BLaER1 (cell line): ENCODE results near the gene SDC3.
"Not testable (repeated sequence)": the region's sequence is repeated elsewhere in the genome, so short reads cannot be mapped to it uniquely, and the experiment has no call there.

Experiments used
- H3K27ac ChIP-seq: shearing (Covaris generic); formaldehyde crosslinking; 2 replicates; pipeline ENCODE4 v1.8.1; 2022
- H3K27me3 ChIP-seq: shearing (Covaris generic); formaldehyde crosslinking; 2 replicates; pipeline ENCODE4 v1.8.1; 2022
- H3K36me3 ChIP-seq: shearing (Covaris generic); formaldehyde crosslinking; 2 replicates; pipeline ENCODE4 v1.8.1; 2022
- H3K4me1 ChIP-seq: shearing (Covaris generic); formaldehyde crosslinking; 2 replicates; pipeline ENCODE4 v1.8.1; 2022
- H3K4me2 ChIP-seq: shearing (Covaris generic); formaldehyde crosslinking; 2 replicates; pipeline ENCODE4 v1.8.1; 2022
- H3K4me3 ChIP-seq: shearing (Covaris generic); formaldehyde crosslinking; 2 replicates; pipeline ENCODE4 v1.8.1; 2022
- H3K9ac ChIP-seq: shearing (Covaris generic); formaldehyde crosslinking; 2 replicates; pipeline ENCODE4 v1.8.1; 2022
- H3K9me3 ChIP-seq: shearing (Covaris generic); formaldehyde crosslinking; 2 replicates; pipeline ENCODE4 v1.8.1; 2022
- H4K20me1 ChIP-seq: shearing (Covaris generic); formaldehyde crosslinking; 2 replicates; pipeline ENCODE4 v1.8.1; 2022
- Cebpa-rat ChIP-seq: shearing (Covaris generic); IDR thresholded peaks from 2 replicates; pipeline ENCODE4 v1.8.1; 2022

Gene SDC3

DNA sequence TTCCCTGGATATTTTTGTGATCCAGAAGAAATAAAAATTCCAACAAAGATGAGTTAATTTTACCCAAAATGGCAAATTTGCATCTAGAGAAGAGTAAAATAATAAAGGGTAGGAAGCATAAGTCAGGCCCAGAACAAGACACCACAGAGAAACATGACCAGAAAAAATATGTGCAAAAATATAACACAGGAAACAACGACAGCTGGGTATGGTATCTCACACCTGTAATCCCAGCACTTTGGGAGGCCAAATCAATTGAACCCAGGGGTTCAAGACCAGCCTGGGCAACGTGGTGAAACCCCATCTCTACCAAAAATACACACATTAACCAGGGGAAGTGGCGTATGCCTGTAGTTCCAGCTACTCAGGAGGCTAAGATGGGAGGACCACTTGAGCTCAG, 39.7 kb upstream of the SDC3 start:
- no peak overlapping the region for H3K4me2 ChIP-seq
- no peaks in the 10 kb centered on the region for H3K27me3 ChIP-seq
- H3K4me1 ChIP-seq = no peaks in the 10 kb centered on the region
- H3K9me3 ChIP-seq = no peaks in the 10 kb centered on the region
- H3K36me3 ChIP-seq = peaks cover 95% of the 10 kb centered on the region
- no peak overlapping the region for H3K9ac ChIP-seq
- no peak overlapping the region for H3K27ac ChIP-seq
- no peak overlapping the region for H3K4me3 ChIP-seq
- TF ChIP-seq Cebpa-rat = no peak
- H4K20me1 ChIP-seq = peaks cover 94% of the 10 kb centered on the region

DNA sequence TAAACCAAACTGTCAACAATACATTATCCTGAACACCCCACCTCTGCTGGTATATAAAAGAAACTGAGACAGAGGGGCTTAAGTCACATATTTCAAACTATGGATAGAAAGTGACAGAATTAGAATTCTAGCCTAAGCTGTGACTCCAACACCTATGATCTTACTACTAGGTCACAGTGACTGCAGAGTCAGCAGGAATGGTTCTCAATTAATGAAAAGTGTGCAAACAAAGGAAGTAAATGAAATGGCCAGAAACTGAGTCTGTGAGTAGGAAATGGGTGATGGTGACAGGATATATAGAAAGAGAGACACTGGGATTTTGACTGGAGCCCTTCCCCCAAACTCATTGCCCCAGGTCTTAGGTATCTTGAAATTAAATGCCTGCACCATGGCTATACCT, 38.7 kb upstream of the SDC3 start:
- H3K9me3 ChIP-seq = no peaks in the 10 kb centered on the region

GRCh38 chr1:30942326-30942963, 33.9 kb upstream of the SDC3 start:
- no peak overlapping the region for H3K4me2 ChIP-seq
- no peak overlapping the region for H3K27ac ChIP-seq
- no peak overlapping the region for H3K4me3 ChIP-seq
- H3K36me3 ChIP-seq = peaks cover 100% of the 10 kb centered on the region
- TF ChIP-seq Cebpa-rat = no peak
- H3K9ac ChIP-seq = no peak overlapping the region
- H3K4me1 ChIP-seq = peaks cover 9% of the 10 kb centered on the region; the same call in 1 of the 2 replicates
- no peaks in the 10 kb centered on the region for H3K27me3 ChIP-seq
- no peaks in the 10 kb centered on the region for H3K9me3 ChIP-seq
- peaks cover 100% of the 10 kb centered on the region for H4K20me1 ChIP-seq

More for the DNA sequence above, 38.7 kb upstream of the SDC3 start:
- Histone ChIP-seq H3K4me3 (no peak overlapping the region), H3K27me3 (no peaks in the 10 kb centered on the region), H3K4me2 (no peak overlapping the region), H3K27ac (no peak overlapping the region), H3K4me1 (no peaks in the 10 kb centered on the region), H3K36me3 (peaks cover 96% of the 10 kb centered on the region), H4K20me1 (peaks cover 96% of the 10 kb centered on the region), H3K9ac (no peak overlapping the region)
- no peak for TF ChIP-seq Cebpa-rat

GRCh38 chr1:30940541-30940940, 32.0 kb upstream of the SDC3 start:
- H3K27ac ChIP-seq = no peak overlapping the region
- no peak overlapping the region for H3K4me2 ChIP-seq
- H3K4me1 ChIP-seq = peaks cover 9% of the 10 kb centered on the region; the same call in 1 of the 2 replicates
- H3K36me3 ChIP-seq = peaks cover 96% of the 10 kb centered on the region
- H3K9me3 ChIP-seq = no peaks in the 10 kb centered on the region
- no peak overlapping the region for H3K9ac ChIP-seq
- no peaks in the 10 kb centered on the region for H3K27me3 ChIP-seq
- H3K4me3 ChIP-seq = no peak overlapping the region
- peaks cover 96% of the 10 kb centered on the region for H4K20me1 ChIP-seq
- TF ChIP-seq Cebpa-rat = no peak

DNA sequence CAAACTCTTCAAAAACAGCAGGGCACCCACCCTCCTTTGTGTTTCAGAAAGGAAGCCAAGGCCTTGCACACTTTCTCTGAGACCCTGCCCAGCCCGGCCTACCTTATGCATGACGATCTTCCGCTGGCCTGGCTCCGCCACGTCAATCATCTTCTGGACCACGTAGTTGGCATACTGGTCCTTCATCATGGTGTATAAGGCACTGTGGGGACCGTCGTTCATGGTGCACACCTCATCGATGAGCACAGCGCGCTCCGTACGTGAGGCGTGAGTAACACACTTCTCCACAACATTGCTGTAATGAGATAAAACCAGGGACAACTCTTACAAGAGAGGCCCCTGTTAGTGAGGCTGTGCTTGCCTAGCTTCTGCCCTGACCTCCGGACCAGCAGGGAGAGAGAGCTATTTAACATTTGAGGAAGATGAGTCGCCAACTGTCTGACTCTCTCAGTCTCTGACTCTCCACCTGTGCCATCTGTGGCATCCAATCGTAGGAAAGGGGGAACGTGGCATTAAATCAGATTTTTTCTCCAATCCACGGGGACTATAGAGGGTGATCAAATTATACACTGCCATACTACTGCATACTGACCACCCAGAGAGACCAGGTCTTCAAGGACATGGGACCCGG, 28.1 kb upstream of the SDC3 start:
- TF ChIP-seq Cebpa-rat = no peak
- H3K27ac ChIP-seq = no peak overlapping the region
- H3K9me3 ChIP-seq = no peaks in the 10 kb centered on the region
- H3K4me1 ChIP-seq = peaks cover 9% of the 10 kb centered on the region; the same call in 1 of the 2 replicates
- peaks cover 95% of the 10 kb centered on the region for H4K20me1 ChIP-seq
- no peaks in the 10 kb centered on the region for H3K27me3 ChIP-seq
- H3K36me3 ChIP-seq = peaks cover 87% of the 10 kb centered on the region
- H3K4me3 ChIP-seq = no peak overlapping the region
- no peak overlapping the region for H3K9ac ChIP-seq
- no peak overlapping the region for H3K4me2 ChIP-seq

DNA sequence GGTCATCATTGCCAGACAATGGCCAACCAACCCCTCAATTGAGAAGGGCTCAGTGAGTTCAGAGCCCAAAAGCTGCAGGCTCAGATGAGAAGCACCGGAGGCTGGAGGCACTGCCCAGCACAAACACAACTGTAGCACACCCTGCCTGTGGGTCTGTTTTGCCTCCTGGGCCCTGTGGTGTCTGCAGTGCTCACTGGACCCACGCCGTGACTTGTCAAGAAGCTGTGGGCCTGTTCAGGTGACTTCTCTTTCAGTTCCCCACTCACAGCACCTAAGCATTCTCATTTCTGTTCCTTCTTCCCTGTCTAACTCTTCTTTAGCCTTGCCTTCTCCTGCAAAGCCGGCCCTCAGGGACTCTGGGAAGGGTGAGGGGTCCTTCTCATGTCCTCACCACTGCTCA, 27.2 kb upstream of the SDC3 start:
- H3K27me3 ChIP-seq, H3K4me3 ChIP-seq, H3K27ac ChIP-seq, H3K4me1 ChIP-seq, H3K4me2 ChIP-seq, H3K9me3 ChIP-seq, H3K9ac ChIP-seq: not testable (repeated sequence)
- peaks cover 86% of the 10 kb centered on the region for H3K36me3 ChIP-seq
- peaks cover 95% of the 10 kb centered on the region for H4K20me1 ChIP-seq

DNA sequence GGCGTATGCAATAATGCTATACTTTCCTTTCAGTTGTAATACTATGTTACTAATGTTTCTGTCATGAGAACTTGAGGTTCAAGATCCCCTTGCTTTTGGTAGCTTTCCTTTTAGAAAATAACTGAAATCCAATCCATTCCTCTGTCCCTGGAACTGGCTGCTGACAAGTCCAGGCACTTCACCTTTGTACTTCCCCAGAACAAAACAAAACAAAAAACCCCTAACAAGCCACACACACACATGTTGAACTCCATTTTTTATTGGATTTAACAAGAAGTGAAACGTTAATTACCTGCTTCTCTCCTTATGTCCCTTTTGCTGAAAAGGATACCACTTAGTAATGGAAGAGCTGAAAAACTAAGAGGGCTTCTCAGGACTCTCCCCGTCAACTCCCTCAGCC, 26.1 kb upstream of the SDC3 start:
- no peaks in the 10 kb centered on the region for H3K27me3 ChIP-seq
- peaks cover 95% of the 10 kb centered on the region for H4K20me1 ChIP-seq
- H3K9me3 ChIP-seq = no peaks in the 10 kb centered on the region
- no peak for TF ChIP-seq Cebpa-rat
- no peak overlapping the region for H3K4me3 ChIP-seq
- no peak overlapping the region for H3K4me2 ChIP-seq
- H3K4me1 ChIP-seq = no peaks in the 10 kb centered on the region
- no peak overlapping the region for H3K9ac ChIP-seq
- no peak overlapping the region for H3K27ac ChIP-seq
- H3K36me3 ChIP-seq = peaks cover 79% of the 10 kb centered on the region

- H4K20me1 ChIP-seq = peaks cover 95% of the 10 kb centered on the region
- TF ChIP-seq Cebpa-rat = no peak
- no peaks in the 10 kb centered on the region for H3K9me3 ChIP-seq
- no peaks in the 10 kb centered on the region for H3K4me1 ChIP-seq
- H3K27ac ChIP-seq = no peak overlapping the region
- peaks cover 72% of the 10 kb centered on the region for H3K36me3 ChIP-seq
- no peak overlapping the region for H3K4me2 ChIP-seq
- H3K9ac ChIP-seq = no peak overlapping the region
- no peaks in the 10 kb centered on the region for H3K27me3 ChIP-seq
- H3K4me3 ChIP-seq = no peak overlapping the region
These were observed 25.3 kb upstream of the SDC3 start for GRCh38 chr1:30933874-30934252.

DNA sequence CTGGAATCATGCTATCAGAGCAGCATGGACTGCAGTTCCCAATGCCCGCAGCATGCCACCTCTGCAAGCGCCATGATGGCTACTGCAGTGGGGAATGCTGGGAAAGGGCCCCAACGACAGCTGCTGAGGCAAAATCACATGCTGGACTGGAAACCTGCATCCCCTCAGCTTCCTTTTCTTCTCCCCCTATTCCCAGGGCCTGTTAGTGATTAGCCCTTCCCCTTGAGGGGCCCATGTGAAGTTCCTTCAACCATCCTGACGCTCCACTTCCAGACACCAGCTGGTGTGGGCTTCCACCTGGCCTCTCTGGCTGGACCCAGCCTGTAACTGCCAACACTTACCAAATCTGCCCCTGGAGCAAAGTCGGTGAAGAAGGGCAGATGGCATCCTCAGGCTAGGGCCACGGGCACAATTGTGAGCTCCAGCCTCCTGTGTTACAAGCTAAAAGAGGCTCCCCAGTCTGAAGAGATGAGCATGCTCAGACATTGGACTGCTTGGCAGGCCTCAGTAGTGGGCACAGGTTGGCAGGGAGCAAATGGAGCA, 22.1 kb upstream of the SDC3 start:
- no peak for TF ChIP-seq Cebpa-rat
- Histone ChIP-seq H3K27ac (no peak overlapping the region), H4K20me1 (peaks cover 67% of the 10 kb centered on the region), H3K36me3 (peaks cover 42% of the 10 kb centered on the region), H3K27me3 (no peaks in the 10 kb centered on the region), H3K4me3 (no peak overlapping the region), H3K4me2 (no peak overlapping the region), H3K9me3 (no peaks in the 10 kb centered on the region), H3K4me1 (no peaks in the 10 kb centered on the region), H3K9ac (no peak overlapping the region)

- Histone ChIP-seq H3K27ac (no peak overlapping the region), H3K9ac (no peak overlapping the region), H4K20me1 (peaks cover 64% of the 10 kb centered on the region), H3K4me1 (no peaks in the 10 kb centered on the region), H3K36me3 (peaks cover 37% of the 10 kb centered on the region), H3K4me2 (no peak overlapping the region), H3K4me3 (no peak overlapping the region), H3K9me3 (no peaks in the 10 kb centered on the region), H3K27me3 (no peaks in the 10 kb centered on the region)
- no peak for TF ChIP-seq Cebpa-rat
These were observed 21.5 kb upstream of the SDC3 start for GRCh38 chr1:30929944-30930525.
